Right renal cortex interstitium (tissue), 3 donors: Measurements from ENCODE around the gene EXD1. TPM values are rescaled to one million over a fixed set of nuclear protein-coding genes. Genes with fewer than 3 reads are reported as not detected.
A peak's percentile ranks its signal among the peaks of the same experiment; 100 is the strongest.

ENCODE experiments used
- DNase-seq, 3 donors: peaks; one replicate each; pipeline ENCODE4 v3.0.0-alpha.2; 2013; ENCODE audit warnings: low read depth in 3 of 3, low spot score in 2 of 3
- polyA plus RNA-seq, 3 donors: library from polyadenylated mRNA; unstranded; fragments of 120-200 nt; gene quantifications; one replicate each; pipeline ENCODE4 v1.2.1, GENCODE V29; 2013; ENCODE audit not compliant: insufficient read length in 3 of 3

The EXD1 gene
- polyA plus RNA-seq, 3 donors: not detected

DNA sequence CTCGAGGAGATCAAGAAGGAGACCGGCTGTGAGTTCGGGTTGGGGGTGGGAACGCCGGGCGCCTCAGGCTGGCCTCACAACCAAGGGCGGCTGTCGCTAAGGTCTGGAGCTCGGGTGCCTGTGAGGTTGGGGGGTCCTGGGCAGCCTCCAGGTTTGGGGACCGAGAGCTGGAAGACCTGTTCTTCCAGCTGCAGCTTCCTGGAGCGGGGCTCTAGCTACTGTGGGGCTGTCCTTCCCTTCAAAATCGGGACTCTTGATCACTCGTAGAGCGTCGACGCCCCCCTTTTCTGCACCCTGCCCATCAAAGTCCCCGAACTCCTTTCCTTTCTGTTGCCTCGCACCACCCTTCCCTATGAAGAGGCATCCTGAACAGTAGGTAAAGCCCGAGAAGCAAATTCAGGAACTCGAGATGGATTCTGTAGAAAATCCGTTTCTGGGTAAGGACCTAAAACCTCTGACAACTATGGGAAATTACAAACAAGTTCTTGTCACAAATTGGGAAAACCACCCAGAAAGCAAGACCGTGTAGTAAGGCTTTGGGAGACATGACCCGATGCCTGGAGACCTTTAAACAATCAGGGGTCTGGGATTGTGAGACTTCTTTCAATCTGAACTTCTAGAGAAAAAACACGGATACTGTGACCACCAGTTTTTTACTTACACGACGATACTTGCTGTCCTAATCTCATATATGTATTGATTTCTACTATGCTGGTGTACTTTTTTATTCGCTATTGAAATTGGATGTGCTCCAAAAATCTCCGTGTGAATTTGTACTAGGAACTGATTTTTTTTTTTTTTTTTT is 1.1 kb upstream of the EXD1 start:
- DNase-seq: peak in 2 of 3 donors; percentile 21 to 27

DNA sequence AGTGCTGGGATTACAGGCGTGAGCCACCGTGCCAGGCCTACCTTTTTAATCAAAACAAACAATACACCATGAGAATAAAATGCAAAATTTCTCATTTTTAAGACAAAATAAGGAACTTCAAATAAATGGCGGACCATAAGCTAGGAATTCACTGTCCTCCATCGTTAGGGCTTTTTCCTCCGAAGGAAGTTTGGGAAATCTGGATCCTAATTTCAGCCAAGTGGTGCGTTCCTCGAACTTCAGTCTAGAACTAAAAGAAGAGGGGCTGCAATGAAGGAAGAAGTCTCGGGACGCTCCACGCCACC is 260 bp downstream of the EXD1 start:
- no peak for DNase-seq

- no peak for DNase-seq
Observed at GRCh38 chr15:41219381-41219780, 11.2 kb downstream of the EXD1 start.

DNA sequence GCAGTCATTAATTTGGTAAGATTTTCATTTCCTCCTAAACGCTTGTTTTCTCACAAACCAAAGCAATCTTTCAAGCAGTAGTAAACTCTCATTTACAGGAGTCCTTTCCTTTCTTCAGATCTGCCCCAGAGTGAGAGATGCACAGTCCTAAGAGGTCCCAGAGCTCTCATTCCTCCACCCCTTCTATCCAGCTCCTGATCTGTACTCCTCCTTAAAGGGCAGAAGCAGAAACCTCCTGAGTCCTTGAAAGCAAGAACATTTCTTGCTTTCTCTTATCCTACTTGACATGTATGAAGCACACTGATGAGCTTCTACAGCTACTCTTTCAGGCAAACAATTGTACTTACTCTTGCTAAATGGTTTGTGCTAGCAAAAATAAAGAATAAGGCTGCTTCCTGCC is 11.7 kb downstream of the EXD1 start:
- no peak for DNase-seq

DNA sequence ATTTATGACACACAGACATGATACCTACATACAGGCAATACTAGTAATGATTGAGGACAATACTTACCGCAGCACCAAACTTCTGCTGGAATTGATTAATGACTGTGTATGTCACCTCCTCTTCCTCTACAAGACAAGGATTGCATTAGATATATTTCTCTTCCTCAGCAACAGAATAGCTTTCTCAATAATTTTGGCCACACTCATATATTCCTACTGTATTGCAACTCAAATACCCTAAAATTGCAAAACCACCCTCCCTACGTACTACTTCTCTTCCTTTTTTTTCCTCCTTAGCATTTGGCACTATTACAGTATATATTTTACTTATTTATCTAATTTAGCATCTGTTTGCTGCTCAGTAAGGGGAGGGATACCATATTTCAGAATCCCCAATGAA is 14.8 kb downstream of the EXD1 start:
- no peak for DNase-seq

DNA sequence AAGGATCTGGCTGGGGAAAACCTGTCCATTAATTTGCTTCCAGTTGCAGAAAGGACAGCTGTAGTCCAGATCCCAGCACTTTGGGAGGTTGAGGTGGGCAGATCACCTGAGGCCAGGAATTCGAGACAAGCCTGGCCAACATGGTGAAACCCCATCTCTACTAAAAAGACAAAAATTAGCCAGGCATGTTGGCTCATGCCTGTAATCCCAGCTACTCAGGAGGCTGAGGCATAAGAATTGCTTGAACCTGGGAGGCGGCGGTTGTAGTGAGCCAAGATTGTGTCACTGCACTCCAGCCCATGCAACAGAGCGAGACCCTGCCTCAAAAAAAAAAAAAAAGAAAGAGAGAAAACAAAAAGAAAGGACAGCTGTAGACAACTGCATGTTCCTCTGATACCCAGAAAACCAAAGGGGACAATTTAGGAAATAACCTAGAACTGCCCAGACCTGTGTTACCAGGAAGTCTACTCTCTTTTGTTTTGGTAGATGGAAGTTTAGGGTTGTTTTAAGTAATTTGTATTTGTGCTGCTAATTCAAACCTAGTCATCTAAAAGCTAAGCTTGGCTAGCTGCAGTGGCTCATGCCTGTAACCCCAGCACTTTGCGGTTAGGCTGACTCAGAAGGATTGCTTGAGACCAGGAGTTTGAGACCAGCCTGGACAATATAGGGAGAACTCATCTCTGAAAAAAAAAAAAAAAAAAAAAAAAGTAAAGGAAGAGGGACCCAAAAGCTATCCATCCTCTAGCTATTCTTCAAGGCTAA is 22.7 kb downstream of the EXD1 start:
- no peak for DNase-seq

DNA sequence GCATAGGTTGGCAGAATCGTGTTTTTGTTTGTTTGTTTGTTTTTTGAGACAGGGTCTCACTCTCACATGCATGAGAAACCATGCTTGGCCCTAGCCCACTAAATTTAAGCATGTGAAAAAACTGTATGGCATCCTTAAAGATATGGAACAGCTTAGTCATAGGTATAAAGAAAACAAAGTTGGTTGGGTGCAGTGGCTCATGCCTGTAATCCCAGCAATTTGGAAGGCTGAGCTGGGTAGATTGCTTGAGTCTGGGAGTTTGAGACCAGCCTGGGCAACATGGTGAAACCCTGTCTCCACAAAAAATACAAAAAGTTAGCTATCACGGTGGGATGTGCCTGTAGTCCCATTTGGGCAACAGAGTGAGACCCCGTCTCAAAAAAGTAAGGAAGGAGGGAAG is 25.2 kb downstream of the EXD1 start:
- no peak for DNase-seq

GRCh38 chr15:41203395-41203794 is 27.2 kb downstream of the EXD1 start:
- no peak for DNase-seq

GRCh38 chr15:41199470-41199869 is 31.1 kb downstream of the EXD1 start:
- DNase-seq: no peak

DNA sequence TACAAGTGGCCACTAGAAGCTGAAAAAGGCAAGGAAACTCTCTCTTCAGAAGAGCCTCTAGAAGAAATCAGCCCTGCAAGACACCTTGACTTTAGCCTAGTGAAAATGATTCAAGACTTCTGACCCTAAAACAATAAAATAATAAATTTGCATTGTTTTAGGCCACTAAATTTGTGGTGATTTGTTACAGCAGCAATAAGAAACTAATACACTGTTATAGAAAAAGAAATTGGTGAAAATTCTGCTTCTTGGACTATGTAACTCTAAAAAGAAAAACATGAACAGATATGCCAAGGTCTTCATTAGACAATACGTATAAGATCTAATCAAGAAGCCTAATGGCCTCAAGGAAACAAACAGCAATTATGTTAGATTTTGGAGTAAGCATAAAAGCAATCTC is 36.1 kb downstream of the EXD1 start:
- DNase-seq: no peak

DNA sequence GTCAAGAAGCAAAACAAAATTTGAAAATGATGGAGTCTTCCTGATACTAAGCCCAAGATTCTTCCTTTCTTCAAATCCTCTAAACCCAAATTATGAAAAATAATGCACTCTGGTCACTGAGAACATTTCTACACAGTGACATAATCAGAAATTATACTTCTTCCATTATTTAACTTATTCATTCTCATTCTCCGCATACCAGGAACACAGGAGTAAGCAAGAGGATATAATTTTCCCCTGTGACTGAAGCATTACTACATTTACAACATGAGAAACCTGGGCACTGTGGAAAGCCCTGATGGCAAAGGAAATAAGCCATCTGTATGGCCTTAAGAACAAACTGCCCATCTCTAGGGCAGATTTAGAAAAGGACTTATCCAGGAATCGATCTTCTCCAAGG is 47.0 kb downstream of the EXD1 start:
- no peak for DNase-seq

DNA sequence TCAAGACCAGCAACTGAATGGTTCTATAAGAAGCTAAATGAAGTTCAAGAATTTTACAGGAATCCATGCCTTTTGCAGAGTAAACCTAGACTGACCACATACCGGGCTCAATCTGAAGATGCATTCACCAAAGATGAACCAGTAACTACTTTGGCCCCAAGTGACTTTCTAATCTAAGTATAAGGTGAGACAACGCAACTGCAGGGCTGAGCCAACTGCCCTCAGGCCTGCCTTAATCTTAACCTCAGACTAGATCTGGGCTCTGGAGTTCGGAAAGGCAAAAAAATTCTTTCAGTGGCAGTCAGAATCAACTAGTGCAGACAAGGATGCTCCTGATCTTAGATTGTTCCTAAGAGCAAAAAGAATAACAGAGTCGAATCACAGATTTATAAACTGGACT is 48.3 kb downstream of the EXD1 start:
- DNase-seq: no peak

DNA sequence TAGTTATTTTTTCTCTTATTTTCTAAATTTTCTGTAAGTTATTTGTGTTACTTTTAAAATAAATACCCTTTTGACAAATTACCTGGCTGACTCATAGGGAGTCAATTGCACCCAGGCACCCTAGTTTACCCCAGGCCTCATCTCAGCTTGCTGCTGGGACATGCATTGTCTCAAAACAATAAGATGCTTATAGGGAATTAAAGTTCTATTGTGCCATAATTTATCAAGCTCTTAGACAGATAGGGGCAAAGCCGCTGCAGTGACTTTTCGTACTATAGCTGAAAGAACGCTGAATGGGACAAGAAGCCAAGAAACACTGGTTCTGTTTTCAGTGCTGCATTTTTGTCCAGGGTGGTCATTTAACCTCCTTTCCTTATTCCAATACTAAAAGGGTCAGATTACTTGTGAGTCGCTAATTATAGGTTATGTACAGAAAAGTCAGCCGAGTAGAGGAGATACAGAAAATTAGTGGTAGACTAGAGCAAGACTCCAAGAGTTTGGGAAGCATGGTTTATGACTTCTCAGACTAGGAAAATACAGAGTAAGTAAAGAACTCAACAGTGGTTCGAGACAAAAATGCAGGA is 50.3 kb downstream of the EXD1 start:
- no peak for DNase-seq

GRCh38 chr15:41169781-41170180 is 60.8 kb downstream of the EXD1 start:
- DNase-seq: no peak

DNA sequence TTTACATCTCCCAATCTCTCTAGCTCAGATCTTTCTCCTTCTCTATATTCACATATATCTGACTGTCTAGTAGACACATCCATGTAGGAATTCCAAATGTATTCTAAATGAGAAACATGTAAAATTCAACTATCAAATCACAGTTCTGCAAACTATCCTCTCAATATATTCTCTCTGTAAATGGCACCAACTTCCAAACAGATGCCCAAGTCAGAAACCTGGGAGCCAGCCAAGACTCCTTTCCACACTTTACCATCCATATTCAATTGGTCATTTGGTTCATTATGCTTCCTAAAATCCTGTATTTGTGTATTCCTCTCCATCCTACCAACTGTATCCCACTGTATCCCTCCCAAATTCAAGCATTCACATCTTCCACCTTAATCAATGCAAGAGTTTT is 61.5 kb downstream of the EXD1 start:
- DNase-seq: no peak

GRCh38 chr15:41161736-41162135 is 68.8 kb downstream of the EXD1 start:
- DNase-seq: no peak

- DNase-seq: no peak
Observed at GRCh38 chr15:41161336-41161735, 69.2 kb downstream of the EXD1 start.

DNA sequence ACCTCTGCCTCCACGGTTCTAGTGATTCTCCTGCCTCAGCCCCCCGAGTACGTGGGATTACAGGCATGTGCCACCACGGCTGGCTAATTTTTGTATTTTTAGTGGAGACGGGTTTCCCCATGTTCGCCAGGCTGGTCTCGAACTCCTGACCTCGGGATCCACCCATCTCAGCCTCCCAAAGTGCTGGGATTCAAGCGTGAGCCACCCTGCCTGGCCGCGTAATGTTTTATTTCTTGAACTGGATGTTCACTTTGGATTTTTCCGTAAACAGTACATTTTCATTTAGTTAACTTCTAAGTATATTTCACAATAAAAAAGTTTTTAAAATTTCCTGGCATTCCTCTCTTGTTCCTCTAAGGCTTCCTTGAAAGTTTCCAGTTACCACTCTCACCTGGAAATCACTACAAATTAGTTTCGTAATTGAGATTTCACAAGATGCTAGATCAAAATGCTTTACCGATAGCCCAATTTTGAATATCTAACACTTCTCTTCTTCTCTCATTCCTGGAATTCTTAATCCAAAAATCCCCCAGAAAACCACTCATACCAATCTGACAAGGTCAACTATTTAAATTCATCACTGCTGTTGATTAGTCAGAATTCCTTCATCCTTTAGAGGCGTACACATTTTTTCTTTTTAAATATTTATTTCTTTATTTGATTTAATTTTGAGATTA is 69.8 kb downstream of the EXD1 start:
- no peak for DNase-seq

GRCh38 chr15:41154412-41154811 is 76.1 kb downstream of the EXD1 start:
- no peak for DNase-seq

GRCh38 chr15:41153733-41154132 is 76.8 kb downstream of the EXD1 start:
- DNase-seq: no peak

DNA sequence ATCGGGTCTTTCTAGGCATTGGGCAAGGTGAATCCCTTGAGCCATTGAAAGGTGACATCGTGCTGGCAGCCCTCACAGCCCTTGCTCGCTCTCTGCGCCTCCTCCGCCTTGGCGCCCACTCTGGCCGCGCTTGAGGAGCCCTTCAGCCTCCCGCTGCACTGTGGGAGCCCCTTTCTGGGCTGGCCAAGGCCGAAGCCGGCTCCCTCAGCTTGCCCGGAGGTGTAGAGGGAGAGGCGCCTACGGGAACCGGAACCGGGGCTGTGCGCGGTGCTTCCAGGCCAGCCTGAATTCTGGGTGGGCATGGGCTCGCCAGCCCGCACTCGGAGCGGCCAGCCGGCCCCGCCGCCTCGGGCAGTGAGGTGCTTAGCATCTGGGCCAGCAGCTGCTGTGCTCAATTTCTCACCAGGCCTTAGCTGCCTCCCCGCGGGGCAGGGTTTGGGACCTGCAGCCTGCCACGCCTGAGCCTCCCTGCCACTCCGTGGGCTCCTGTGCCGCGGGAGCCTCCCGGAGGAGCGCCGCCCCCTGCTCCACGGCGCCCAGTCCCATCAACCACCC is 79.0 kb downstream of the EXD1 start:
- DNase-seq: no peak
